Effector memory CD4-positive, alpha-beta T cell (primary cell): ENCODE results near the gene WDPCP.
"Not testable (repeated sequence)": the region's sequence is repeated elsewhere in the genome, so short reads cannot be mapped to it uniquely, and the experiment has no call there.

Experiments
- DNase-seq, 3 donors: peaks; one replicate each; pipeline ENCODE4 v3.0.0-alpha.2; 2020
- H3K27ac ChIP-seq: 2 replicates; pipeline ENCODE4 v1.7.0; 2013; ENCODE audit warnings: mild to moderate bottlenecking, low read length, moderate library complexity; ENCODE audit not compliant: insufficient read depth, poor library complexity, severe bottlenecking
- H3K27me3 ChIP-seq: replicated peaks from 2 replicates; pipeline ENCODE4 v1.7.0; 2013; ENCODE audit warnings: mild to moderate bottlenecking, low read length; ENCODE audit not compliant: insufficient read depth, control insufficient read depth, poor library complexity, severe bottlenecking
- H3K36me3 ChIP-seq: 2 replicates; pipeline ENCODE4 v1.7.0; 2013; ENCODE audit warnings: mild to moderate bottlenecking, low read length, moderate library complexity; ENCODE audit not compliant: control insufficient read depth, insufficient read depth
- H3K4me1 ChIP-seq: 2 replicates; pipeline ENCODE4 v1.7.0; 2013; ENCODE audit warnings: low read length, mild to moderate bottlenecking; ENCODE audit not compliant: control insufficient read depth, insufficient read depth, poor library complexity, severe bottlenecking
- H3K4me3 ChIP-seq: 2 replicates; pipeline ENCODE4 v1.7.0; 2013; ENCODE audit warnings: low read length, low read depth, mild to moderate bottlenecking; ENCODE audit not compliant: insufficient read depth, poor library complexity, severe bottlenecking
- H3K9me3 ChIP-seq: 2 replicates; pipeline ENCODE4 v1.7.0; 2013; ENCODE audit warnings: mild to moderate bottlenecking, low read length, moderate library complexity; ENCODE audit not compliant: control insufficient read depth

The WDPCP gene

GRCh38 chr2:63403820-63404219 lies 184.5 kb downstream of the WDPCP start:
- H3K27ac ChIP-seq = no peak overlapping the region
- H3K36me3 ChIP-seq = no peaks in the 10 kb centered on the region
- no peak for DNase-seq
- no peaks in the 10 kb centered on the region for H3K9me3 ChIP-seq
- no peaks in the 10 kb centered on the region for H3K4me1 ChIP-seq
- no peaks in the 10 kb centered on the region for H3K27me3 ChIP-seq
- H3K4me3 ChIP-seq = no peak overlapping the region

DNA sequence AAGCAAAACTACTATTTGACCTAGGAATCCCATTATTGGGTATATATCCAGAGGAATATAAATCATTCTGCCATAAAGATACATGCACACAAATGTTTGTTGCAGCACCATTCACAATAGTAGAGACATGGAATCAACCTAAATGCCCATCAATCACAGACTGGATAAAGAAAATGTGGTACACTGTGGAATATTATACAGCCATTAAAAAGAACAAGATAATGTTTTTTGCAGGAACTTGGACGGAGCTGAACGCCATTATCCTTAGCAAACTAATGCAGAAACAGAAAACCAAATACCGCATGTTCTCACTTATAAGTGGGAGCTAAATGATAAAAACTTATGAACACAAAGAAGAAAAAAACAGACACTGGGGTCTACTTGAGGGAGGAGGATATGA lies 185.4 kb downstream of the WDPCP start:
- not testable (repeated sequence) for DNase-seq, H3K36me3 ChIP-seq

DNA sequence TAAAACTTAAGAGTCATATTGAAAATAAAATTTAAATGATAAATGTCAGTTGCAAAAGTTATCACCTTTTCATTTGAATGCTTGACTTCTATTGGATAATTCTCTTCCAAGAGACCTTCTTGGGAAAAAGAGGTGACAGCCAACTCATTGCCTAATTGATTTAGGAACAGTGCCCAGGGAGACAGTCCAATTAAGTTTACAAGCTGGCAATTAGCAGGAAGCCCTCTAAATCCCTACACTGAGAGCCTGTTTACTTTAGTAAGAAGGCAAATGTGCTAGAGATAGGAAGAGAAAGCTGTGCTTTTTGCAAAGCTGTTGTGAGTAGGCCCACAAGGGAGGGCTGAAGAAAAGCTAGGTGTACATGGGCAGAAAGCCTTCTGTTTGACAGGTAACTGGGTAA lies 189.1 kb downstream of the WDPCP start:
- no peaks in the 10 kb centered on the region for H3K27me3 ChIP-seq

More for the DNA sequence above, 185.4 kb downstream of the WDPCP start:
- not testable (repeated sequence) for H3K27me3 ChIP-seq, H3K9me3 ChIP-seq, H3K4me1 ChIP-seq, H3K27ac ChIP-seq, H3K4me3 ChIP-seq

GRCh38 chr2:63379451-63379850 lies 208.8 kb downstream of the WDPCP start:
- Histone ChIP-seq H3K27ac (no peak overlapping the region), H3K36me3 (no peaks in the 10 kb centered on the region), H3K4me3 (no peak overlapping the region), H3K4me1 (no peaks in the 10 kb centered on the region), H3K9me3 (no peaks in the 10 kb centered on the region), H3K27me3 (no peaks in the 10 kb centered on the region)
- no peak for DNase-seq

More for the DNA sequence above, 189.1 kb downstream of the WDPCP start:
- no peaks in the 10 kb centered on the region for H3K4me1 ChIP-seq
- no peak for DNase-seq
- no peaks in the 10 kb centered on the region for H3K36me3 ChIP-seq
- H3K27ac ChIP-seq = no peak overlapping the region
- no peaks in the 10 kb centered on the region for H3K9me3 ChIP-seq
- H3K4me3 ChIP-seq = no peak overlapping the region

DNA sequence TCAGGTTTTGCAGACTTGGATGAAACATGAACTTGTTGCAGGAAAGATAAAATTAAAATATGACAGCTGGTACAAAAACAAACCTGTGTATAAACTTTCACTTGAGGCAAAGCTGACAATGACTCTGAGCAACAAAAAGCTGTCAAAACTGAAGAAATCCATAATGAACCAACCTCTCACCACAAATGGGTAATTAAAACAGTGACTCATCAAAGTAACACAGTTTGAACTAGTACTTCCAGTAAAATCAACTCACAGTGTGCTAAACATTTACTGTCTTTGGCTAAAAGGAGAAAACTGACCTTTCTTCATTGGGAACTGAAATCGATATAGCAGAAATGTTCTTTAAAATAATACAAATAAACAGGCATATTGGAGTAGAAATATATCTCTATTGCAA lies 209.7 kb downstream of the WDPCP start:
- Histone ChIP-seq H3K4me3 (no peak overlapping the region), H3K9me3 (no peaks in the 10 kb centered on the region), H3K27ac (no peak overlapping the region), H3K27me3 (no peaks in the 10 kb centered on the region), H3K4me1 (no peaks in the 10 kb centered on the region), H3K36me3 (no peaks in the 10 kb centered on the region)
- no peak for DNase-seq

DNA sequence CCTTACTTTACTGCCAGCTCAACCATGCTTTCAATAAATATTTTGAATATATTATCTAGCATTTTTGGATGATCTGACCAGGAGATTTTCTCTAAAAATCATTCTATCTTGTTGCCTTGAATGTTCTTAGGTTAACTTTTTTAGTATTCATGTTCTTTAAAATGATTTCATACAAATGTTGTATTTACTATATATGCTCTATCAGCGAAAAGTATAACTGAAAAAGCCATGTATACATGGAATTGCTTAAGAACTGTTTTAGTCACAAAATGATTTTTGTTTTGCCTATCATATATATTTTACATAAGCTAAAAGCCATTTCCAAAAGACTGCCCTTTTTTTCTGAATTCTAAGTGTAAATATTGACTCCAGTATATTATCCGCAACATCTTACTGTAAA lies 213.9 kb downstream of the WDPCP start:
- H3K36me3 ChIP-seq = no peaks in the 10 kb centered on the region
- H3K27me3 ChIP-seq = no peaks in the 10 kb centered on the region
- H3K9me3 ChIP-seq = no peaks in the 10 kb centered on the region
- no peak for DNase-seq
- no peak overlapping the region for H3K27ac ChIP-seq
- H3K4me1 ChIP-seq = no peaks in the 10 kb centered on the region
- H3K4me3 ChIP-seq = no peak overlapping the region

DNA sequence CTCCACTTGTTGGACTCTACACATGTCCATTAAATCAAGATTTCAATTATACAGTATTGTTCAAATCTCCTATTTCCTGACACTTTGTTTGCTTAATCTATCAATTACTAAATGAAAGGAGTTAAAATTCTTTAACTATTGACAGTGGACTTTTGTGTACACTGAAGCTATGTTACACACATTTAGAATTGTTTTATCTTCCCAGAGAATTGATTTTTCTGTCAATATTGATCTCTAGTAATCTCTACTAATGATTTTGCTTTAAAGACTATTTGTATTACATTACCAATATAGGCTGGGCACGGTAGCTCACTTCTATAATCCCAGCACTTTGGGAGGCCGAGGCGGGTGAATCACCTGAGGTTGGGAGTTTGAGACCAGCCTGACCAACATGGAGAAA lies 215.7 kb downstream of the WDPCP start:
- H3K4me3 ChIP-seq = no peak overlapping the region
- H3K9me3 ChIP-seq = no peaks in the 10 kb centered on the region
- no peaks in the 10 kb centered on the region for H3K4me1 ChIP-seq
- H3K27ac ChIP-seq = no peak overlapping the region
- DNase-seq = no peak
- no peaks in the 10 kb centered on the region for H3K27me3 ChIP-seq
- no peaks in the 10 kb centered on the region for H3K36me3 ChIP-seq

- H3K4me1 ChIP-seq = no peaks in the 10 kb centered on the region
- no peak overlapping the region for H3K4me3 ChIP-seq
- no peak overlapping the region for H3K27ac ChIP-seq
- DNase-seq = no peak
- no peaks in the 10 kb centered on the region for H3K27me3 ChIP-seq
- H3K36me3 ChIP-seq = no peaks in the 10 kb centered on the region
- no peaks in the 10 kb centered on the region for H3K9me3 ChIP-seq
These were observed 219.1 kb downstream of the WDPCP start for GRCh38 chr2:63369146-63369545.

DNA sequence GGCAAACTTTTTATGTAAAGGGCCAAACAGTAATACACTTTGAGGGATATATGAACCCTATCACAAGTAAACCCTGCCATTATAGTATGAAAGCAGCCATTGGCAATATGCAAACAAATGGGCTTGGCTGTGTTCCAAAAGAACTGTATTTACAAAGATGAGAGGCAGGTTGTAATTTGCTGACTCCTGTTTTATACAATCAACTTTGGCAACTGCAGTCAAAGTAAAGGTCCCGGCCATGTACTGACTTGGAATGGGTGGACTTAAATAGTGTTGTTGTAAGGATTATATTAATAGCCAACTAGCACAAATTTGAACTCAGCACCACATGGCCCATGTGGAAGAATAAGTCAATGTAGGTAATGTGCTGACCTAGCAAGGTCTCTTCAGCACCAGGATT lies 223.4 kb downstream of the WDPCP start:
- no peak for DNase-seq
- Histone ChIP-seq H3K4me3 (no peak overlapping the region), H3K4me1 (no peaks in the 10 kb centered on the region), H3K27me3 (no peaks in the 10 kb centered on the region), H3K36me3 (no peaks in the 10 kb centered on the region), H3K9me3 (no peaks in the 10 kb centered on the region), H3K27ac (no peak overlapping the region)

DNA sequence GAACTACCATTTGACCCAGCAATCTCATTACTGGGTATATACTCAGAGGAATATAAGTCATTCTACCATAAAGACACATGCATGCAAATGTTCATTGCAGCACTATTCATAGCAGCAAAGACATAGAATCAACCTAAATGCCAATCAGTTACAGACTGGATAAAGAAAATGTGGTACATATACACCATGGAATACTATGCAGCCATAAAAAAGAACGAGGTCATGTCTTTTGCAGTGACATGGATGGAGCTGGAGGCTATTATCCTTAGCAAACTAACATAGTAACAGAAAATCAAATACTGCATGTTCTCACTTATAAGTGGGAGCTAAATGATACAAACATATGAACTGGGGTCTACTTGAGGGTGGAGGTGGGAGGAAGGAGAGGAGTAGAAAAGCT lies 230.6 kb downstream of the WDPCP start:
- not testable (repeated sequence) for H3K27me3 ChIP-seq

DNA sequence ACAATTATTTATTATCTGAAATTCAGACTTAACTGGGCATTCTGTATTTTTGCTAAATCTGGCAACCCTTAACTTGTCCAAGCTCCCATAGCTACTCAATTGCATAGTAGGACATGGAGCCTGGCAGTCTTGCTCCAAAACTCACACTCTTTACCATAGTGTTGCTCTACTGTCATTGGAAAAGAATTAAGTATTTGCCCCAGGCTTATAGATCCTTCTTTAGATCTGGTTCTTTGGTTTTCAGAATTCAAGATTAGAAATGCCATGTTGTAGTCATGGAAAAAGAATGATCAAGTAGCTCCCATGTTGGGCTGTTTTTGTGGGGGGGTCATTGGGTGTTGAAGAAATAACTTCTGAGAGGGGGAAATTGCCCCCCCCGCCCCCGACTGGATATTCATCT lies 240.9 kb downstream of the WDPCP start:
- no peaks in the 10 kb centered on the region for H3K4me1 ChIP-seq
- H3K27ac ChIP-seq = no peak overlapping the region

More for the DNA sequence above, 230.6 kb downstream of the WDPCP start:
- H3K36me3 ChIP-seq, H3K4me3 ChIP-seq, H3K4me1 ChIP-seq, H3K9me3 ChIP-seq, H3K27ac ChIP-seq, DNase-seq: not testable (repeated sequence)

More for the DNA sequence above, 240.9 kb downstream of the WDPCP start:
- Histone ChIP-seq H3K27me3 (no peaks in the 10 kb centered on the region), H3K4me3 (no peak overlapping the region), H3K9me3 (peaks cover 8% of the 10 kb centered on the region), H3K36me3 (no peaks in the 10 kb centered on the region)
- no peak for DNase-seq
